GM23248 (cell line): ENCODE measurements around the gene JMJD1C.

Experiments used
- EZH2 ChIP-seq: fragments of 200-600 bp; sonication (generic); IDR thresholded peaks from 2 replicates; pipeline ENCODE4 v1.6.1; 2018; ENCODE audit warnings: antibody characterized with exemption, mild to moderate bottlenecking; ENCODE audit not compliant: insufficient read depth, poor library complexity, severe bottlenecking
- EZH2phosphoT487 ChIP-seq: fragments of 200-600 bp; sonication (generic); IDR thresholded peaks from 2 replicates; pipeline ENCODE4 v1.6.1; 2018; ENCODE audit warnings: antibody characterized with exemption, moderate library complexity, mild to moderate bottlenecking, low read depth; ENCODE audit not compliant: insufficient read depth

DNA sequence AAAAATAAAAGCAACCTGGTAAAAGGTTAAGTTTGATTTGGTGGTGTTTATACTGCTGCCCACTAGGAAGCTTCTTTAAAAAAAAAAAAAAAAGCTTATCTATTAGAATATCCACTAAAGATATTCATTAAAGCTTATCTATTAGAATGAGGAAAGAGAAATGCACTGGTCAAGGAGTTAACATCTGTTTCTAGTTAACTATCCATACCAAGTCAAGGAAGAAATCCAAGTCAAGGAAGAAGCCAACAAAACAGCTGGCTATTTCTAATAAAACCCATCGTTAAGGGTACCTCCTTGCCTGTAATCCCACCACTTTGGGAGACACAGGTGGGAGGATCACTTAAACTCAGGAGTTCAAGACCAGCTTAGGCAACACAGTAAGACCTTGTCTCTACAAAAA lies 82.6 kb downstream of the JMJD1C start:
- TF ChIP-seq EZH2 = no peak
- no peak for TF ChIP-seq EZH2phosphoT487
